Midbrain (tissue), 1 donor: ENCODE measurements around the gene ZNF524.

Experiments used
- DNase-seq: peaks from one replicate; lab custom pipeline; 2025; lab: John Stamatoyannopoulos, UW

ZNF524 gene

GRCh38 chr19:55620410-55621204 lies 20.5 kb downstream of the ZNF524 start:
- DNase-seq, result no peak

GRCh38 chr19:55621205-55621672 lies 21.2 kb downstream of the ZNF524 start:
- no peak for DNase-seq

- DNase-seq, result no peak
Measured at GRCh38 chr19:55621673-55622231, 21.7 kb downstream of the ZNF524 start.

- no peak for DNase-seq
Measured at GRCh38 chr19:55622242-55622969, 22.3 kb downstream of the ZNF524 start.

GRCh38 chr19:55623130-55623529 lies 23.0 kb downstream of the ZNF524 start:
- DNase-seq, result no peak

- DNase-seq, result no peak
Measured at GRCh38 chr19:55623561-55623960, 23.5 kb downstream of the ZNF524 start.

GRCh38 chr19:55624109-55625003 lies 24.3 kb downstream of the ZNF524 start, which contains the start of gene ZNF784:
Gene ZNF784 (minus strand): TSS chr19:55624566. CDS start chr19:55624561, 5 bp downstream.
- peak; percentile 93 for DNase-seq

GRCh38 chr19:55625004-55625326 lies 24.9 kb downstream of the ZNF524 start:
- no peak for DNase-seq

GRCh38 chr19:55626350-55626749 lies 26.3 kb downstream of the ZNF524 start:
- DNase-seq, result no peak

- peak; percentile 91 for DNase-seq
Measured at GRCh38 chr19:55632463-55632834, 32.4 kb downstream of the ZNF524 start.

GRCh38 chr19:55633861-55634260 lies 33.8 kb downstream of the ZNF524 start:
- DNase-seq, result no peak

- DNase-seq, result no peak
Measured at GRCh38 chr19:55635334-55635717, 35.2 kb downstream of the ZNF524 start.

GRCh38 chr19:55635856-55636440 lies 35.9 kb downstream of the ZNF524 start:
- no peak for DNase-seq

- DNase-seq, result no peak
Measured at GRCh38 chr19:55636723-55637122, 36.6 kb downstream of the ZNF524 start.

- DNase-seq, result no peak
Measured at GRCh38 chr19:55637534-55637933, 37.4 kb downstream of the ZNF524 start.

GRCh38 chr19:55638864-55639359 lies 38.8 kb downstream of the ZNF524 start:
- no peak for DNase-seq

GRCh38 chr19:55640043-55640576 lies 40.0 kb downstream of the ZNF524 start:
- peak; percentile 42 for DNase-seq

GRCh38 chr19:55640577-55641425 lies 40.7 kb downstream of the ZNF524 start, which contains the start of gene ZNF580:
Gene ZNF580 (plus strand): TSS chr19:55641002. CDS start chr19:55642509, 1,507 bp downstream.
- DNase-seq, result peak; percentile 64

GRCh38 chr19:55641426-55642152 lies 41.5 kb downstream of the ZNF524 start:
- DNase-seq, result peak; percentile 53
